Mucosa of descending colon (tissue), 3 donors: Measurements from ENCODE around the gene RET. TPM values are rescaled to one million over a fixed set of nuclear protein-coding genes. Genes with fewer than 3 reads are reported as not detected.

ENCODE experiments used
- ATAC-seq: fragments of 200-7000 bp; cut with Tn5 transposase; one replicate; pipeline ENCODE4 v1.9.1; 2020; ENCODE audit warnings: mild to moderate bottlenecking, moderate library complexity
- DNase-seq, 3 donors: peaks; one replicate each; pipeline ENCODE4 v3.0.0-alpha.2; 2020
- H3K36me3 ChIP-seq: fragments of 200-600 bp; one replicate; pipeline ENCODE4 v1.8.0; 2021; ENCODE audit warnings: low read depth, mild to moderate bottlenecking
- H3K4me1 ChIP-seq: fragments of 200-600 bp; one replicate; pipeline ENCODE4 v1.8.0; 2021; ENCODE audit warnings: low read depth, mild to moderate bottlenecking
- H3K4me3 ChIP-seq: fragments of 200-600 bp; one replicate; pipeline ENCODE4 v1.8.0; 2021; ENCODE audit warnings: mild to moderate bottlenecking
- H3K9me3 ChIP-seq: fragments of 200-600 bp; one replicate; pipeline ENCODE4 v1.8.0; 2021; ENCODE audit warnings: mild to moderate bottlenecking
- CTCF ChIP-seq: fragments of 200-600 bp; IDR thresholded peaks from one replicate; pipeline ENCODE4 v1.8.0; 2022; ENCODE audit warnings: antibody characterized with exemption, mild to moderate bottlenecking
- intact Hi-C, 2 donors: fragments of 100-400 bp; cut with DNase I in 1 of 2; cut with micrococcal nuclease in 1 of 2; formaldehyde crosslinking; loops; one replicate each; pipeline versions ENCODE4 v1.11.0 to v1.11.1; 2022; cut with DNase I, micrococcal nuclease
- total RNA-seq, 3 donors: library from RNA; stranded (reverse); fragmentation: NEBNext Ultra II Directional in 2 of 3; extraction: Animal tissue kit (Norgen Biotek cat#: 25700) in 2 of 3; gene quantifications; one replicate each; pipeline versions ENCODE4 v1.2.1 to v1.2.4, GENCODE V29; 2021 to 2023
- donor health status: DM: no; HTN: no; CAD: no; lungs with moderate emphysema.
- donor health status: DM: no; HTN: no; CAD: no.
- donor health status: DM: no; HTN: yes; CAD: no.

Gene RET
- total RNA-seq, 3 donors from 2014 or later, result 0.84 to 13.5 (median 1.6) TPM

GRCh38 chr10:43061331-43061730, 15.5 kb upstream of the RET start:
- Histone ChIP-seq H3K36me3 (no peaks in the 10 kb centered on the region), H3K9me3 (no peaks in the 10 kb centered on the region), H3K4me1 (no peaks in the 10 kb centered on the region), H3K4me3 (no peak overlapping the region)
- no peak for TF ChIP-seq CTCF
- ATAC-seq (no peak), DNase-seq (peak in 1 of 3 donors; percentile 39)
- intact Hi-C loops, result no loop called here

- no peaks in the 10 kb centered on the region for H3K9me3 ChIP-seq
- ATAC-seq, result no peak
- peak in 1 of 3 donors; percentile 8 for DNase-seq
- H3K36me3 ChIP-seq, result no peaks in the 10 kb centered on the region
- TF ChIP-seq CTCF, result no peak
- H3K4me1 ChIP-seq, result no peaks in the 10 kb centered on the region
- H3K4me3 ChIP-seq, result no peak overlapping the region
- intact Hi-C loops, result no loop called here
Measured at GRCh38 chr10:43061760-43062159, 15.1 kb upstream of the RET start.

- H3K4me1 ChIP-seq, result no peaks in the 10 kb centered on the region
- peak in 1 of 3 donors; percentile 27 for DNase-seq
- ATAC-seq, result no peak
- no peaks in the 10 kb centered on the region for H3K9me3 ChIP-seq
- intact Hi-C loops, result no loop called here
- H3K36me3 ChIP-seq, result no peaks in the 10 kb centered on the region
- H3K4me3 ChIP-seq, result no peak overlapping the region
- no peak for TF ChIP-seq CTCF
Measured at GRCh38 chr10:43062402-43063160, 14.3 kb upstream of the RET start.

- Histone ChIP-seq H3K4me3 (no peak overlapping the region), H3K36me3 (no peaks in the 10 kb centered on the region), H3K9me3 (no peaks in the 10 kb centered on the region), H3K4me1 (no peaks in the 10 kb centered on the region)
- DNase-seq (peak in 1 of 3 donors; percentile 29), ATAC-seq (no peak)
- intact Hi-C loops, result no loop called here
- no peak for TF ChIP-seq CTCF
Measured at GRCh38 chr10:43064331-43065075, 12.4 kb upstream of the RET start.

GRCh38 chr10:43065234-43065633, 11.6 kb upstream of the RET start:
- no peaks in the 10 kb centered on the region for H3K36me3 ChIP-seq
- ATAC-seq, result no peak
- H3K4me1 ChIP-seq, result no peaks in the 10 kb centered on the region
- DNase-seq, result peak in 1 of 3 donors; percentile 19
- H3K9me3 ChIP-seq, result no peaks in the 10 kb centered on the region
- intact Hi-C loops, result no loop called here
- TF ChIP-seq CTCF, result no peak
- H3K4me3 ChIP-seq, result no peak overlapping the region
